NB4 (cell line): Measurements from ENCODE around the gene FPGS.

Source experiments
- DNase-seq: peaks from one replicate; pipeline ENCODE4 v3.0.0; 2010; ENCODE audit warnings: low read depth
- H3K4me3 ChIP-seq: one replicate; pipeline ENCODE4 v1.5.1; 2011; ENCODE audit warnings: mild to moderate bottlenecking, low read depth, low read length, moderate library complexity
- MYC ChIP-seq: IDR thresholded peaks from 2 replicates; pipeline ENCODE4 v1.6.1; 2011; ENCODE audit warnings: low read depth, low read length
- POLR2A ChIP-seq: IDR thresholded peaks from 2 replicates; pipeline ENCODE4 v1.6.1; 2011; ENCODE audit warnings: mild to moderate bottlenecking; ENCODE audit not compliant: insufficient read length; ENCODE audit errors: extremely low read depth
- TF ChIP-seq, protein P1 (sequence below): IDR thresholded peaks from one replicate; pipeline ENCODE4 v1.5.1; 2012; ENCODE audit warnings: low read depth, low read length
- TF ChIP-seq, protein P2 (sequence below): IDR thresholded peaks from 2 replicates; pipeline ENCODE4 v1.6.1; 2011; ENCODE audit warnings: low read depth, low read length

FPGS gene

GRCh38 chr9:127773272-127773671 lies 29.4 kb upstream of the FPGS start:
- TF ChIP-seq POLR2A: no peak
- no peak for TF ChIP-seq MYC
- TF ChIP-seq, protein P1, sequence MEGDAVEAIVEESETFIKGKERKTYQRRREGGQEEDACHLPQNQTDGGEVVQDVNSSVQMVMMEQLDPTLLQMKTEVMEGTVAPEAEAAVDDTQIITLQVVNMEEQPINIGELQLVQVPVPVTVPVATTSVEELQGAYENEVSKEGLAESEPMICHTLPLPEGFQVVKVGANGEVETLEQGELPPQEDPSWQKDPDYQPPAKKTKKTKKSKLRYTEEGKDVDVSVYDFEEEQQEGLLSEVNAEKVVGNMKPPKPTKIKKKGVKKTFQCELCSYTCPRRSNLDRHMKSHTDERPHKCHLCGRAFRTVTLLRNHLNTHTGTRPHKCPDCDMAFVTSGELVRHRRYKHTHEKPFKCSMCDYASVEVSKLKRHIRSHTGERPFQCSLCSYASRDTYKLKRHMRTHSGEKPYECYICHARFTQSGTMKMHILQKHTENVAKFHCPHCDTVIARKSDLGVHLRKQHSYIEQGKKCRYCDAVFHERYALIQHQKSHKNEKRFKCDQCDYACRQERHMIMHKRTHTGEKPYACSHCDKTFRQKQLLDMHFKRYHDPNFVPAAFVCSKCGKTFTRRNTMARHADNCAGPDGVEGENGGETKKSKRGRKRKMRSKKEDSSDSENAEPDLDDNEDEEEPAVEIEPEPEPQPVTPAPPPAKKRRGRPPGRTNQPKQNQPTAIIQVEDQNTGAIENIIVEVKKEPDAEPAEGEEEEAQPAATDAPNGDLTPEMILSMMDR: no peak
- TF ChIP-seq, protein P2, sequence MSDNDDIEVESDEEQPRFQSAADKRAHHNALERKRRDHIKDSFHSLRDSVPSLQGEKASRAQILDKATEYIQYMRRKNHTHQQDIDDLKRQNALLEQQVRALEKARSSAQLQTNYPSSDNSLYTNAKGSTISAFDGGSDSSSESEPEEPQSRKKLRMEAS: no peak
- DNase-seq: no peak
- no peak overlapping the region for H3K4me3 ChIP-seq

GRCh38 chr9:127773981-127774380 lies 28.7 kb upstream of the FPGS start:
- no peak for DNase-seq
- TF ChIP-seq POLR2A: no peak
- TF ChIP-seq, protein P2: no peak

DNA sequence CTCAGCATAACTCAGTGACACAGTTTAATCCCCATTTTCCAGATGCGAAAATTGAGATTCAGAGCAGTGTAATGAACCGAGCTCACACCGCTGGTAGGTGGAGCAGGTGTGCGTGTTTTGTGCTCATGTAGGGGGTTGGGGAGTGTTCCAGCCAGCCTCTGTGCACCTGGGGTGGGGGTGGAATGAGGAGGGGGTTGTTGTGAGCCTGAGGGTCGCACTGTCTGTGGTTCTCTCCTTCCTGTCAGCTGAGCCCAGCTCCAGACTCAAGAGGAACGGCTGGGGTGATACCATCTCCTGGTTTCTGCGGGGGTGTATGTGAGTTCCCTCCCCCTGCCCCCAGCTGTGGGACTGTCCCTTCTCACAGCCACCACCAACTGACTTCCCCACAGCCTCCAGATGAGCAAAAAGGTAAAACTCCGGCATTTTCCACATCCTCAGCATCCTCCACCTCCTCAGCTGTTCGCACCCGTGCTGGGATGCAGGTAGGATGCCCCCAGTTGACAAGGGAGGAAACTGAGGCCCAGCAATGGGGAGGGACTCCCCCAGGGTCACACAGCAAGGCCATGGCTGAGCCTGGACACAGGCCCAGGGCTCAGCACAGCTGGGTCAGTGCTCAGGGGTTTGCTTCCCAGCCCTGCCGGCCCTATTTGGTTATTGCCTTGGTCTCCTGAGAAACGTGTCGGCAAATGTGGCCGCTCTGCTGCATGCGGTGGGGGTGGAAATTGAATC lies 26.3 kb upstream of the FPGS start:
- peak; percentile 92 for DNase-seq
- TF ChIP-seq POLR2A (peak; percentile 27), MYC (no peak)
- TF ChIP-seq, protein P1: no peak
- TF ChIP-seq, protein P2: peak; percentile 48; the same call in 1 of the 2 replicates
- H3K4me3 ChIP-seq: peak overlapping the region; percentile 65

More at GRCh38 chr9:127773981-127774380, 28.7 kb upstream of the FPGS start:
- H3K4me3 ChIP-seq: no peak overlapping the region

DNA sequence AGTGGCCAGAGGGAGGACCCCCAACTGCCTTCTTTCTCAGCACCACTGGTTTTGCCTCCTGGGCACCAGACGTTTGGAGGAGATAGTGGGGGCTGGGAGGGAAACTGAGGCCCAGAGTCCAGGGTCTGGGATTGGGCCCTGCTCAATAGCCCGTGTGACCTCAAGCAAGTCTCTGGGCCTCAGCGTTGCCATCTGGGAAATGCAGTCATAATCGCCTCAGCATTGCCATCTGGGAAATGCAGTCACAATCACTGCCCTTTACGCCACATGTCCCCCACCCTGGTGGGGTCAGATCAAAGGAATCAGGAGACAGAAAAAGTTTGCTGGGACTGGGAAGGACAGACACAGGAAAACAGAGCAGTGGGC lies 25.8 kb upstream of the FPGS start:
- TF ChIP-seq, protein P1: no peak
- no peak for TF ChIP-seq POLR2A
- TF ChIP-seq, protein P2: no peak
- peak; percentile 11; the same call in 1 of the 2 replicates for TF ChIP-seq MYC
- no peak for DNase-seq
- peak overlapping the region; percentile 65 for H3K4me3 ChIP-seq

DNA sequence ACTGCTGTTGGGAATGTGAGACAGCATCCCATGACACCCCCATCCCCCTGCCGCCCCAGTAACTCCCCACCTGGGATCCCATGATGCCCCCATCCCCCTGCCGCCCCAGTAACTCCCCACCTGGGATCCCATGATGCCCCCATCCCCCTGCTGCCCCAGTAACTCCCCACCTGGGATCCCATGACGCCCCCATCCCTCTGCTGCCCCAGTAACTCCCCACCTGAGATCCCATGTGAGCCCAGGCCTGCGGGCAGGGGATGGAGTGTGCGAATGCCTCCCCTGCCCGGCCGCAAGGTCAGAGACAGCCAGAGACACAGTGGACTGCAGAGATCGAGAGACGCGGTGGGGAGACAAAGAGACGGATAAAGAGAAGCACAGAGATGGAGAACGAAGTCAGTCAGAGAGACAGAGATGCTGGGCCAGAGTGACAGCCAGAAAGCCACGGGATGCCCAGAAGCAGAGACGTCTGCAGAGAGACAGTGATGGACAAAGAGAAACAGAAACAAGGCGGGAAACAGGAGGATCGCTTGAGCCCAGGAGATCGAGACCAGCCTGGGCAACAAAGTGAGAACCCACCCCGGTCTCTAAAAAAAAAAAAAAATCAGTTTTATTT lies 25.2 kb upstream of the FPGS start:
- H3K4me3 ChIP-seq: peak overlapping the region; percentile 65
- TF ChIP-seq, protein P1: no peak
- no peak for TF ChIP-seq MYC
- TF ChIP-seq POLR2A: no peak
- TF ChIP-seq, protein P2: no peak
- no peak for DNase-seq

DNA sequence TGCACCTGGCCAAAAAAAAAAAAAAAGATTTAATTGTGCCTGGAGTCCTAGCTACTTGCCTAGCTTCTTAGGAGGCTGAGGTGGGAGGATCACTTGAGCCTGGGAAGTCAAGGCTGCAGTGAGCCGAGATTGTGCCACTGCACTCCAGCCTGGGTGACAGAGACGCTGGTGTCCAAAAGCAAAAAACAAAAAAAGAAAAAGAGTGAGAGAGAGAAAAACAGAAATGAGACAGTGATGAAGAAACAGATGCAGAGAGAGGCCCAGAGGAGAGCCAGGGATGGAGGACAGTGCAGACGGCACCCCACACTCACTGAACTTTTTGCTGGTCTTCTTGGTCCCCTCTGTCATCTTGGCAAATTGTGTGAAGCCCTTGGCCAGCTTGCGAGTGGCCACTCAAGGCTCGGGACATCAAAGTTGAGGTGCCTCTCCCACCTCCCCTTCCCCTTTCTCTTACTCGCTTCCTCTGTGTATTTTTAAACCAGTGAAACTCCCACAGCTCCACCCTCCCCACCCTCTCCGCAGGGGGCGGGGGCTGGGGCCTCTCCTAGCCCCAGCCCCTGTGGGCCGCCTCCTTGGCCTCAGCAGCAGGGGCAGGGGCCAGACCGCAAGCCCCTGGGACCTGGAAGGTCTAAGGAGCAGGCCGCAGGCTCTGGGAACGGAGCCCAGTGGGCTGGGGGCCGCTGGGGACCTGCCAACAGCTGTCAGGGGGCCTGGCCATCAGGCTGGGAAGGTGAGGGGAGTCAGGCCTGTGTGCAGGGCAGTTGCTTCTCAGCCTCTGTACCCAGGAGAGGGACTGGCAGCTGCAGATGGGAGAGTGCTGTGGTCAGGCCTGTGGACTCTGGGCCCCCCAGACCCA lies 24.2 kb upstream of the FPGS start, which contains the start of gene SH2D3C:
TSS of gene SH2D3C (minus strand) at position 387 of the 856 bp plus-strand sequence. CDS start at position 348, 39 bp downstream.
- peak; percentile 88 for DNase-seq
- H3K4me3 ChIP-seq: peak within 1 kb of the TSS; percentile 57

More for the DNA sequence above, 24.2 kb upstream of the FPGS start, which contains the start of gene SH2D3C:
- TF ChIP-seq MYC: no peak
- TF ChIP-seq POLR2A: peak; percentile 21
